ENCODE data around the gene POU6F2. TPM values are rescaled to one million over a fixed set of nuclear protein-coding genes. Genes with fewer than 3 reads are reported as not detected.

The POU6F2 gene
- total and polyA plus RNA-seq, 9 of the 15 experiments (the other 6 are each of a cell fraction or from before 2014, with no cell fraction given), result 0.29 to 1.5 (median 0.96) TPM

- no peak for TF ChIP-seq ZBTB34 (CRISPR knock-in tag; IDR thresholded peaks at IDR 0.05)
- TF ChIP-seq BCL6 (CRISPR knock-in tag; IDR thresholded peaks at IDR 0.05), result no peak
- no peak for TF ChIP-seq ZNF174 (CRISPR knock-in tag; IDR thresholded peaks at IDR 0.05)
- TF ChIP-seq CBX3 (IDR thresholded peaks at IDR 0.05; ENCODE audit: borderline replicate concordance in 1 of 2, low read length in 2 of 2), result no peak
- no peak for TF ChIP-seq ELF1 (tag; IDR thresholded peaks at IDR 0.05)
- TF ChIP-seq ZNF140 (CRISPR knock-in tag; IDR thresholded peaks at IDR 0.05), result no peak
- TF ChIP-seq PKNOX1 (IDR thresholded peaks at IDR 0.05), result 0 out of 2 replicates have a peak, but pooled peaks have one; percentile 9
- TF ChIP-seq ZNF217 (CRISPR knock-in tag; IDR thresholded peaks at IDR 0.05), result no peak
- TF ChIP-seq PRDM10 (IDR thresholded peaks at IDR 0.05; ENCODE audit: partially characterized antibody), result peak; percentile 42
- no peak for TF ChIP-seq DIDO1 (tag; IDR thresholded peaks at IDR 0.05; ENCODE audit: low read depth)
- no peak for TF ChIP-seq AFF4 (CRISPR knock-in tag; IDR thresholded peaks at IDR 0.05)
- TF ChIP-seq ZNF184 (CRISPR knock-in tag; IDR thresholded peaks at IDR 0.05), result no peak
- no peak for TF ChIP-seq ZNF384 (IDR thresholded peaks at IDR 0.05; ENCODE audit: low read depth, low read length)
- no peak for TF ChIP-seq ZZZ3 (IDR thresholded peaks at IDR 0.05)
- TF ChIP-seq PTRF (tag; IDR thresholded peaks at IDR 0.05), result no peak
- no peak for TF ChIP-seq ZNF586 (CRISPR knock-in tag; conservative IDR thresholded peaks at IDR 0.05)
- TF ChIP-seq ZNF778 (CRISPR knock-in tag; IDR thresholded peaks at IDR 0.05), result no peak
- no peak for TF ChIP-seq NR2F6 (CRISPR knock-in tag; IDR thresholded peaks at IDR 0.05)
- no peak for TF ChIP-seq COPS2 (conservative IDR thresholded peaks at IDR 0.05)
- TF ChIP-seq KDM4B (IDR thresholded peaks at IDR 0.05; ENCODE audit: borderline replicate concordance in 2 of 2, low read depth in 1 of 2), result no peak
- no peak for TF ChIP-seq ZFPM2 (CRISPR knock-in tag; IDR thresholded peaks at IDR 0.05)
Observed at GRCh38 chr7:39184391-39184790, 206.7 kb downstream of the POU6F2 start (continued).
